H1 (cell line): ENCODE measurements around the gene BCL2L1. TPM values are rescaled to one million over a fixed set of nuclear protein-coding genes. Genes with fewer than 3 reads are reported as not detected.

Experiments used
- EP300 ChIP-seq, 2 experiments: IDR thresholded peaks; 1 replicate in 1 of 2; 2 replicates in 1 of 2; pipeline ENCODE4 v1.6.1; 2011 to 2012; ENCODE audit warnings: low read depth in 2 of 2, low read length in 2 of 2, mild to moderate bottlenecking in 2 of 2, borderline replicate concordance in 1 of 2, inconsistent platforms in 1 of 2, moderate library complexity in 1 of 2
- GABPA ChIP-seq: IDR thresholded peaks from 2 replicates; pipeline ENCODE4 v1.6.1; 2011; ENCODE audit warnings: mild to moderate bottlenecking, low read length, moderate library complexity, borderline replicate concordance; ENCODE audit not compliant: insufficient read depth
- JUND ChIP-seq: IDR thresholded peaks from 2 replicates; pipeline ENCODE4 v1.6.1; 2011; ENCODE audit warnings: mild to moderate bottlenecking, improper control_type of control experiment, low read length
- SIRT6 ChIP-seq: IDR thresholded peaks from one replicate; pipeline ENCODE4 v1.7.1; 2012; ENCODE audit warnings: low read length, inconsistent platforms
- TEAD4 ChIP-seq: IDR thresholded peaks from 2 replicates; pipeline ENCODE4 v1.6.1; 2012; ENCODE audit warnings: low read depth, low read length, inconsistent platforms, mixed read lengths
- polyA plus RNA-seq, 7 experiments: library from polyadenylated mRNA; depleted of rRNA in 3 of 7; stranded (reverse) in 5 of 7; unstranded in 2 of 7; fragments of >200 nt in 5 of 7; fragments of 200-250 nt in 2 of 7; gene quantifications; 1 replicate in 5 of 7; 2 replicates in 1 of 7; 4 replicates in 1 of 7; pipeline versions ENCODE4 v1.2.1 to v1.2.3, GENCODE V29; 2011 to 2013; ENCODE audit warnings: missing spikeins in 2 of 7, mixed read lengths in 2 of 7
- total RNA-seq: library from RNA; stranded (reverse); fragmentation: NEBNext Ultra II Directional; extraction: Animal tissue kit (Norgen Biotek cat#: 25700); gene quantifications from 2 replicates; pipeline ENCODE4 v1.2.1, GENCODE V29; 2021

The BCL2L1 gene
- total and polyA plus RNA-seq, 2 of the 8 experiments (the other 6 are each of a cell fraction or from before 2014, with no cell fraction given), result 64.9 to 66.1 TPM

DNA sequence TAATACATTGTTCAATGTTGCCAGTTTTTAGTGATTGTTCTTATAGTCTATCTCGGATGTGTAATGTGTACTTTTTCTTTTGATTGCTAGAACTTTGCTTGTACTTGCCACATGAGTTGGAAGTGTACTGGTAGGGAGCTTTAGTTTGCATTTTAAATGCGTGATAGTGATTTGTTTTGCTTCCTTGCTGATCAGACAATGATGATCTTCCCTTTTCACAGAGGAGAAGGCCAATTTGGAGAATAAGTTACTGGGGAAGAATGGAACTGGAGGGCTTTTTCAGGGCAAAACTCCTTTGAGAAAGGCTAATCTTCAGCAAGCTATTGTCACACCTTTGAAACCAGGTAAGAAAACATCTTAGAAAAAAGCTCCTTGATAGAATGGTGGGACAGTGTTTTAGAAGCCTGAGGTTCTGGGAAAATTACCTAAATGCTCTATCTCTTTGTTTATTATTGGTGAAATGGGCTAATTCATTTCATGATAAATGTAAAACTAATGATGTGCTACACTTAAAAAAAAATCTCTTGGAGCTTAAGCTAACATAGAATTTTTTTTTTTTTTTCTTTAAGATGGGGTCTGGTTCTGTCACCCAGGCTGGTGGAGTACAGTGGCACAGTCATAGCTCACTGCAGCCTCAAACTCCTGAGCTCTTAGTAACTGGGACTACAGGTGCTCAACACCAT lies 37.3 kb upstream of the BCL2L1 start (continued):
- TF ChIP-seq GABPA (no peak), JUND (no peak), EP300 (IDR thresholded peaks at IDR 0.05; ENCODE audit: borderline replicate concordance in 1 of 2, low read depth in 2 of 2, low read length in 2 of 2) (no peak), SIRT6 (no peak), TEAD4 (no peak)
